Left cardiac atrium (tissue), 4 donors: Measurements from ENCODE around the gene RAB27B. TPM values are rescaled to one million over a fixed set of nuclear protein-coding genes. Genes with fewer than 3 reads are reported as not detected.
"Not testable (repeated sequence)": the region's sequence is repeated elsewhere in the genome, so short reads cannot be mapped to it uniquely, and the experiment has no call there.

ENCODE experiments used
- ATAC-seq, 2 donors: fragments of 200-7000 bp; cut with Tn5 transposase; one replicate each; pipeline ENCODE4 v1.9.1; 2020; ENCODE audit warnings: mild to moderate bottlenecking in 2 of 2, moderate library complexity in 2 of 2
- DNase-seq: peaks from one replicate; pipeline ENCODE4 v3.0.0-alpha.2; 2020
- intact Hi-C, 2 donors: fragments of 100-400 bp; cut with DNase I; formaldehyde crosslinking; loops; one replicate each; pipeline versions ENCODE4 v1.14.1 to v1.15.1; 2022 to 2023
- total RNA-seq, 2 donors: library from RNA; stranded (reverse); fragmentation: NEBNext Ultra II Directional; extraction: Animal tissue kit (Norgen Biotek cat#: 25700); gene quantifications; one replicate each; pipeline ENCODE4 v1.2.1, GENCODE V29; 2021
- donor health status: DM: no; HTN: yes; CAD: no.
- donor health status: DM: no; HTN: yes; CAD: no; lungs with severe emphysema.
- donor health status: DM: yes; HTN: yes; CAD: no.
- donor health status: Dilated cardiomyopathy.

The RAB27B gene
- total RNA-seq, 2 donors from 2014 or later, result 0.16 to 1.0 TPM

GRCh38 chr18:54813305-54813704 is 15.0 kb upstream of the RAB27B start:
- DNase-seq, result no peak
- ATAC-seq, result no peak
- intact Hi-C loops, result no loop called here

GRCh38 chr18:54813977-54814565 is 14.2 kb upstream of the RAB27B start:
- no peak for ATAC-seq
- DNase-seq, result no peak
- intact Hi-C loops, result no loop called here

DNA sequence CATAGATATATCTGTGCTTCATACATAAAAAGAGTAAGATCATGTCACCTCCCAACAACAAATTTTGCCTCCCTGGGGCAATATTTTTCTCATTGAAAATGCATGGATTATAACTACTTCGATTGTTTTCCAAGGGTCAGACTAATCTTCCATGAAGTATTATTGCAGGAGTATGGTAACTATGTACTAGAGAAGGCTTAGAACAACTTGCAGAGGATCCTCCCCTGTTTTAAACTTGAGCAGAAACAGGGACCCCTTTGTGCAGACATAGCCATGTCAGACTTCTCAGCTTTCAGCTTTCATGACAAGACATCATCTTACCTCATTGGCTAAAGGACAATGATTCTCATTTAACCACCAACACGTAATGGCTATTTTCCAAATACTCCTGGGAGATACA is 13.2 kb upstream of the RAB27B start:
- ATAC-seq, result no peak
- DNase-seq, result no peak
- intact Hi-C loops, result no loop called here

DNA sequence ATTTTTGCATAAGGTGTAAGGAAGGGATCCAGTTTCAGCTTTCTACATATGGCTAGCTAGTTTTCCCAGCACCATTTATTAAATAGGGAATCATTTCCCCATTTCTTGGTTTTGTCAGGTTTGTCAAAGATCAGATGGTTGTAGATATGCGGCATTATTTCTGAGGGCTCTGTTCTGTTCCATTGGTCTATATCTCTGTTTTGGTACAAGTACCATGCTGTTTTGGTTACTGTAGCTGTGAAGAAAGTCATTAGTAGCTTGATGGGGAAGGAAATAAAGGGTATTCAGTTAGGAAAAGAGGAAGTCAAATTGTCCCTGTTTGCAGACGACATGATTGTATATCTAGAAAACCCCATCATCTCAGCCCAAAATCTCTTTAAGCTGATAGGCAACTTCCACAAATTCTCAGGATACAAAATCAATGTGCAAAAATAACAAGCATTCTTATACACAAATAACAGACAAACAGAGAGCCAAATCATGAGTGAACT is 7.4 kb upstream of the RAB27B start:
- intact Hi-C loops, ATAC-seq, DNase-seq: not testable (repeated sequence)

DNA sequence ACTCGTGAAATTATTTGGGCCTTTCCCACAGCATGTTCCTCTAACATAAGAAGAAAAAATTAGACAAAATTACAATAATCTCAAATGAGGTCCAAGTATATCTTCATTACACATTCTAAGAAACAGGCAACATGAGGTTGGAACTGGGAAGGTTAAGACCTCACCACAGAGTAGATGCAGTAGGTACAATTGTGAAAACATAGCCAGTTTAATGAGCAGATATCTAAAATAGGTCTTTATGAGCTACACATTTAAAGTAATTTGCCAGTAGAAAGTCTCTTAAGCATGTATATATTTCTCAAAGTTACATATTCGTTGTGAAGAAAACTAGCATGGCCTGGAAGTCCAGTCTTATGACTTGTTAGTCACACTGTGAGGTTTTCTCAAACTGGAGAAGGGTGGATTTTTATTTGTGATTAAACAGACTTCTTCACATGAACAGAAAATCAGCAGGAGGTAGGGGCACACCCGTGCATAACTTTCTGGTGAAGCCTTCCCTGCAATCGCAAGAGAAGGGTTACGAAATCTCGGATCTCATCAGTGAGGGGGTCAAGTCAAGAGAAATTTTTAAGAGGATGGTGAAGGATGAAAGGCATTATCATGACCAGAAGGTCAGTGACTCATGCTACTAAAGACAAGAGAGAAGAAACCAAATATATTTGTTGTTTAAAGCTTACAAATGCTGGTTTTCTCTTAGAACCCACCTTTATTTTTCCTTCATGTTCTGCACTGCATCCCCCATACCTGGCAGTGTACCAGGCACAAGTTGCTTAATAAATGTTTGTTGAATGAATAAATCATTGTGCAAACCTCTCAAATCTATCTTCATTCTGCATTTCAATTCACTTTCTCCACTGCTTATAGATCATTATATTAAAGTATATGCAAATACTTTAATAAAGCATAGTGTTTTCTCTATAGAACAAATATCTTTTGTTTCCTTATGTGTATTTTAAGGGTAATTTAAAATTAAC is 5.1 kb upstream of the RAB27B start:
- DNase-seq, result no peak
- peak; percentile 27 to 94 for ATAC-seq
- intact Hi-C loops, result no loop called here

- intact Hi-C loops, result no loop called here
- DNase-seq (no peak), ATAC-seq (no peak)
Observed at GRCh38 chr18:54824761-54825160, 3.5 kb upstream of the RAB27B start.

- intact Hi-C loops, result no loop called here
- ATAC-seq, result no peak
- no peak for DNase-seq
Observed at GRCh38 chr18:54825601-54826344, 2.5 kb upstream of the RAB27B start.

DNA sequence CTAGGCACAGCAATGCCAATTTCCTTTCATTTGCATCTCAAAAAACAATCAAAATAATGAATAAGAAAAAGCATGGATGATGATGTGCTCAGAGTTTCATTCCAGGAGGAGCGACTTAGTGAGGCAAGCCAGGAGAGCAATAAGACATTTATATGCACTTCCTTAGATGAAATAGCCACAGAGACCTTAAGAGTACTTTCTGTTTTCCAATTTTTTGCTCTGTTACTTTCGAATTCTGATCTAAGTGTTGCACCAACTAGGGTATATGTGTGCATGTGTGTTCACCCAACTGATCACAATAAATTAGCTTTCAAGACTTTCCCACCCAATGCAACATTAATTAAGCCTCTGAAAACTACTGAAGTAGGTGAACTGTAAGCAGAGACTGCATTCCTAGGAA is 709 bp downstream of the RAB27B start:
- ATAC-seq (peak in 1 of 2 donors; percentile 17), DNase-seq (no peak)
- intact Hi-C loops, result no loop called here

DNA sequence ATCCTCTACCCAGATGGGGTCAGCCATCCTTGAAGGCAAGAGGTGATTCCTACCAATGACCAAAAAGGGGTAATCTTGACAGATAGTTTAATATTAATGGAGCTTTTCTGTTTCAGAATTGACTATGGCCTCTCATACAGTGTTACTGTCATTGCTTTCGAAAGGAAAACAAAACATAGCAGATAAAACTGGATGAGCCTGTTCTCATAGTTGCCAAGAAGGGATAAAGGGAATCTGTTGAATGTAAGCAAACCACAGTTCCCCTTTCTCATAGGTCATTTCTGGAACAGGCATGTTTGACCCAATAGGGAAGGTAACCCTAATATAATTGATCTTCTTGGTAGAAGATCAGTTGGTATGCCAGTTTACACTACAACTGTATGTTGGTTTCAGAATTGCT is 1.6 kb downstream of the RAB27B start:
- intact Hi-C loops, result no loop called here
- no peak for ATAC-seq

GRCh38 chr18:54830260-54830659 is 2.0 kb downstream of the RAB27B start:
- no peak for DNase-seq
- no peak for ATAC-seq
- intact Hi-C loops, result no loop called here

More for the DNA sequence above, 1.6 kb downstream of the RAB27B start:
- DNase-seq, result no peak

- DNase-seq (no peak), ATAC-seq (no peak)
- intact Hi-C loops, result no loop called here
Observed at GRCh38 chr18:54830866-54831265, 2.6 kb downstream of the RAB27B start.

DNA sequence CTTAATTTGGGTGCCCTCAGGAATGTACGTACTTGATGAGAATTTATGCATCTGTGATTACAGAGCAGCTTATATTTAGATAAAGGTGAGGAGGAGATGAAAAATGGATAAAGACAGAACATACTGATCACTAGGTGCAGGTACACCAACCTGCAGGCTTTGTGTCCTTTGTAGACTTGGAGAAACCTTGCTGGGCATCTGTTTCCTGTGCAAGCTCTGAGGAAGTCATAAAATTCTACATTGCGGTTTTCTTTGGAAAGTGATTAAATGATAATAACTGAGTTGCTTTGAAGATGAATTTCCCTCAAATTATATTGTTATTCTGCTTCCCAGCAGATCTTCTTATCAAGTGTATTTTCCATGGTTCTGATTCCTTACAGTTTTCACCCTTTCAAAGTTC is 7.7 kb downstream of the RAB27B start:
- ATAC-seq (no peak), DNase-seq (no peak)
- intact Hi-C loops, result no loop called here

DNA sequence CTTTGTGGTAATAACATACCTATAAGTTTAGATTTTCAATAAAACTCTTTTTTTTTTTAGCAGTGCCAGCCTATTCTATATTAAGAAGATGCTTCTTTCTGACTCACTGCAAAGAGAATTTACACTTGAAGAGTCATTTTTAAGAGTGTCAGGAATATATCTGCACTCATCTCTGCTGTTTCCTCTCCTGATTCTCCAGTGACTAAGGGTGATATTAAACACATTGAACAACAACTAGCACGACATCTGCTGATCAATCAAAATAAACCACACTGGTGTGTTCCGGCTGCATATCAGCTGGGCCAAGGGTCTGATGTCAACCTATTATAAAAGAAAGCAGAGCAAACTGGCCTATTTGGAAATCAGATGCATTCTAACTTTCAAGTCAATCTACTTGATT is 15.0 kb downstream of the RAB27B start:
- DNase-seq, result no peak
- intact Hi-C loops, result no loop called here
- no peak for ATAC-seq

GRCh38 chr18:54845787-54846186 is 17.5 kb downstream of the RAB27B start:
- ATAC-seq (no peak), DNase-seq (no peak)
- intact Hi-C loops, result no loop called here

- intact Hi-C loops, result no loop called here
- DNase-seq, result no peak
- ATAC-seq, result no peak
Observed at GRCh38 chr18:54848121-54848520, 19.8 kb downstream of the RAB27B start.

GRCh38 chr18:54849683-54850082 is 21.4 kb downstream of the RAB27B start:
- ATAC-seq (no peak), DNase-seq (no peak)
- intact Hi-C loops, result no loop called here

DNA sequence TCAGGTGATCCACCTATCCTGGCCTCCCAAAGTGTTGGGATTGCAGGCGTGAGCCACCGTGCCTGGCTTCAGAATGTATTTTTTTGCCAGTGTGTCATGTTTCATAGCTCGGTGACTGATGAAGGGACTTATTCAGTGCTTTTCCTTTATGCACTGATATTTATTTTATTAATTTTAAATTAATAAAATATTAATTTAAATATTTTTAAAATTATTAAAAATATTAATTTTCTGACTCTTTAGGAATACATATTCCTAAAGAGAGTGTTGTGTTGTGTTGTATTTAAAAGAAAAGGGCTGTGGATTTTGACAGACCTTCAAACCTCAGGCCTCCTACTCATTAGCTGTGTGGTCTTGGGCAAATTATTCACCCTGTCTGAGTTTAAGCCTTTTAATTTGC is 22.3 kb downstream of the RAB27B start:
- DNase-seq, result no peak
- intact Hi-C loops, result no loop called here
- ATAC-seq, result no peak

DNA sequence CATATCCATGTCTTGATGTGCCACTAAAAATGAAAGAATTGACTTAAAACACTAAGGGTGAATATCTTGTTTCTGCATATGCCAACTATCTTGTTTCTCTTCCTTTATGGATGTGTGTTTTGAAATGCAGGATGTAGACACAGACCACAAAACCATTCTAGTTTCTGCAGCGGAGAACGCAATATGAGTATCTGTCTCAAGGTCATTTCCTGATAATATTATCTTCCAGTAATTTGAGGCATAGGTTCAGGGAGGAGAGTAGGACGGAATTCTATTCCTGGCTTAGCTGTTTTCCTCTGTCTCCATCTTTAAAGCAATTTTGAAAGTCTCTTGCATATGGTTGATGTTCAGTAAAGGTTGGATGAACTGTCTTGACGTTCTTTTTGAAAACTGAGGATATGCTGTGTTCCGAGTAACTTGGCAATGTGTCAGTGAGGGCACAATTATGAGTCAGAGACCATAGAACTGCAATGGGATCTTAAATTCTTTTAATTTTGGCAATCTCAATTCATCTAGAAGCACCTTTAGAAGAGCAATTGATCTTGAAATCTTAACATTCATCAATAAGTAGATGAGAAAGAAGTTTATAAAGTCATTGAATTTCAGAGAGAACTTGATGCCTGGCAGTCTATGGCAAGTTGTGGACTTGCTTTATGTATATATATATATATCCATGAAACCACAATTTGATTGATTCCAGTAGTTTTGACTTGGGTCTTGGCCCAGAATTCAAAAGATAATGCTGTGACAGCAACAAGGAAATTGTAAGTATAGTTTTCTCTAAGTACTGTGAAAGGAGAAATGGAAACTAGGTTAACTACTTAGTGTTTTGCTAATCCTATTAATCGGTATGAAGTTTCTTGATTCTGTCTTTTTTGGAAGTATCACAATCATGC is 24.8 kb downstream of the RAB27B start:
- DNase-seq (no peak), ATAC-seq (no peak)
- intact Hi-C loops, result no loop called here

DNA sequence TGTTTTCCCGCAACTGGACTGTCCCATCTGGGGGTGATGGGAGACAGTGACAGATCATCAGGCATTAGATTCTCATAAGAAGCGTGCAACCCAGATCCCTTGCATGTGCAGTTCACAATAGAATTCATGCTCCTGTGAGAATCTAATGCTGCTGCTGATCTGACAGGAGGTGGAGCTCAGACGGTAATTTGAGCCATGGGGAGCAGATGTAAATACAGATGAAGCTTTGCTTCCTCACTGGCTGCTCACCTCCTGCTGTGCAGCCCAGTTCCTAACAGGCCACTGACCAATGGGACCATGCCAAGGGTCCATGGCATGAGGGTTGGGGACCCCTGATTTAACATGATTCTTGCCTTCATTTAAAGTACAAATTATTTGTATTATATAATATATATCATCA is 26.8 kb downstream of the RAB27B start:
- intact Hi-C loops, ATAC-seq, DNase-seq: not testable (repeated sequence)
